ENCODE data around the gene PAWR. TPM values are rescaled to one million over a fixed set of nuclear protein-coding genes. Genes with fewer than 3 reads are reported as not detected.
A peak's percentile ranks its signal among the peaks of the same experiment; 100 is the strongest.

Gene PAWR
- total and polyA plus RNA-seq, 2 of the 13 experiments (the other 11 are each of a cell fraction or from before 2014, with no cell fraction given) = 29.1 to 36.1 TPM

DNA sequence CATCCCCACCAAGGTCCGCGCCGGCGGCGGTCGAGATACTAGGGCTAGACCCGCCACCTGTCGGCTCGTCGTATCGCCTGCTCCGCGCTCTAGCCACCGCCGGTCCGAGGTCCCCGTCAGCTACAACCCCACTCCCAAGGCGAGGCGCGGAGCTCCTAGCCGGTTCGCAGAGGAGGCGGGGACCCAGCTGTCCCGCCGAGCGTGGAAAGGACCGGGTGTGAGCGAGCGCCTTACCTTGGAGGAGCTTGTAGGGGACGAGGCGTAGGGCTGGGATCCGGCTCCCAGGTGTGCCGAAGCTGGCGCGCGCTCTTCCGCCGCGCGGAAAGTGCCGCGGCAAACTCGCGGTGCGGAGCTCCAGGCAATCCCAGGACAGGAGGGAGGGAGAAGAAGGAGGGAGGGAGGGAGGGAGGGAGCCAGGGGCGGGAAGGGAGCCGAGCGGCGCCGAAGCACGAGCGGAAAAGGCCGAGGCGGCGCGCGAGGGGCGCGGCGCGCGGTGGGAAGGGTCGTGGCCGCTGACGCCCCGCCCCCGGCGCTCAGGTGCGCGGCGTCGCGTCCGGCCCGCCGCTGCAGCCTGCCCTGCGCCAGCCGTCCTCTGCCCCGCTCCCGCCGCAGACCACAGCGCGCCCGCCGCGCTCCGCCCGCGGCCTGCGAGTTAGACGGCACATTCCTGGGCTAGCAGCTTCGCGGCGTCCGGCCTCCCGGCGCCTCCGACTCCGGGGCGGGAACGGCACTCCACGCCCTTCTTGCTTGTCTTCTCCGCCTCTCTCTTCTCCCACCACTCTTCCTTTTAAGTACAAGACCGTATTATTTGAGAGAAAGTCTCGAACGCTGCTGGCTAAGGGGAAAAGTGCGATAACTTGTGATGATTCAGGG lies at the start of gene PAWR (continued):
- TF ChIP-seq HNF4G (IDR thresholded peaks at IDR 0.05; ENCODE audit: borderline replicate concordance, low read depth, low read length) = 0 out of 2 replicates have a peak, but pooled peaks have one; percentile 39
- TF ChIP-seq HNF4G (CRISPR knock-in tag; IDR thresholded peaks at IDR 0.05; ENCODE audit: borderline replicate concordance, low read depth) = no peak; the same call in 1 of the 2 replicates
- no peak for TF ChIP-seq ETS1 (CRISPR knock-in tag; IDR thresholded peaks at IDR 0.05)
- TF ChIP-seq ZNF607 (CRISPR knock-in tag; IDR thresholded peaks at IDR 0.05; ENCODE audit: borderline replicate concordance) = 0 out of 2 replicates have a peak, but pooled peaks have one; percentile 5
- peak; percentile 69 for TF ChIP-seq POLR2AphosphoS5 (IDR thresholded peaks at IDR 0.05; ENCODE audit: low read depth, low read length)
- TF ChIP-seq XBP1 (CRISPR knock-in tag; IDR thresholded peaks at IDR 0.05) = no peak
- no peak for TF ChIP-seq XRCC5 (optimal IDR thresholded peaks at IDR 0.05; ENCODE audit: low read length)
- TF ChIP-seq MLXIP (CRISPR knock-in tag; IDR thresholded peaks at IDR 0.05; ENCODE audit: borderline replicate concordance) = 0 out of 2 replicates have a peak, but pooled peaks have one; percentile 39
- no peak for TF ChIP-seq ZNF570 (CRISPR knock-in tag; IDR thresholded peaks at IDR 0.05; ENCODE audit: borderline replicate concordance)
- no peak for TF ChIP-seq ZNF136 (CRISPR knock-in tag; IDR thresholded peaks at IDR 0.05; ENCODE audit: low read depth)
- TF ChIP-seq PAWR (CRISPR knock-in tag; IDR thresholded peaks at IDR 0.05; ENCODE audit: borderline replicate concordance) = no peak
- TF ChIP-seq, protein P1, sequence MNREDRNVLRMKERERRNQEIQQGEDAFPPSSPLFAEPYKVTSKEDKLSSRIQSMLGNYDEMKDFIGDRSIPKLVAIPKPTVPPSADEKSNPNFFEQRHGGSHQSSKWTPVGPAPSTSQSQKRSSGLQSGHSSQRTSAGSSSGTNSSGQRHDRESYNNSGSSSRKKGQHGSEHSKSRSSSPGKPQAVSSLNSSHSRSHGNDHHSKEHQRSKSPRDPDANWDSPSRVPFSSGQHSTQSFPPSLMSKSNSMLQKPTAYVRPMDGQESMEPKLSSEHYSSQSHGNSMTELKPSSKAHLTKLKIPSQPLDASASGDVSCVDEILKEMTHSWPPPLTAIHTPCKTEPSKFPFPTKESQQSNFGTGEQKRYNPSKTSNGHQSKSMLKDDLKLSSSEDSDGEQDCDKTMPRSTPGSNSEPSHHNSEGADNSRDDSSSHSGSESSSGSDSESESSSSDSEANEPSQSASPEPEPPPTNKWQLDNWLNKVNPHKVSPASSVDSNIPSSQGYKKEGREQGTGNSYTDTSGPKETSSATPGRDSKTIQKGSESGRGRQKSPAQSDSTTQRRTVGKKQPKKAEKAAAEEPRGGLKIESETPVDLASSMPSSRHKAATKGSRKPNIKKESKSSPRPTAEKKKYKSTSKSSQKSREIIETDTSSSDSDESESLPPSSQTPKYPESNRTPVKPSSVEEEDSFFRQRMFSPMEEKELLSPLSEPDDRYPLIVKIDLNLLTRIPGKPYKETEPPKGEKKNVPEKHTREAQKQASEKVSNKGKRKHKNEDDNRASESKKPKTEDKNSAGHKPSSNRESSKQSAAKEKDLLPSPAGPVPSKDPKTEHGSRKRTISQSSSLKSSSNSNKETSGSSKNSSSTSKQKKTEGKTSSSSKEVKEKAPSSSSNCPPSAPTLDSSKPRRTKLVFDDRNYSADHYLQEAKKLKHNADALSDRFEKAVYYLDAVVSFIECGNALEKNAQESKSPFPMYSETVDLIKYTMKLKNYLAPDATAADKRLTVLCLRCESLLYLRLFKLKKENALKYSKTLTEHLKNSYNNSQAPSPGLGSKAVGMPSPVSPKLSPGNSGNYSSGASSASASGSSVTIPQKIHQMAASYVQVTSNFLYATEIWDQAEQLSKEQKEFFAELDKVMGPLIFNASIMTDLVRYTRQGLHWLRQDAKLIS (CRISPR knock-in tag; IDR thresholded peaks at IDR 0.05) = no peak
- peak; percentile 56; the same call in 1 of the 2 replicates for TF ChIP-seq DMAP1 (CRISPR knock-in tag; IDR thresholded peaks at IDR 0.05)
- TF ChIP-seq ZNF224 (CRISPR knock-in tag; IDR thresholded peaks at IDR 0.05) = no peak
- TF ChIP-seq ZFP90 (CRISPR knock-in tag; IDR thresholded peaks at IDR 0.05; ENCODE audit: borderline replicate concordance) = no peak
- TF ChIP-seq MTA1 (CRISPR knock-in tag; IDR thresholded peaks at IDR 0.05; ENCODE audit: borderline replicate concordance) = 0 out of 2 replicates have a peak, but pooled peaks have one; percentile 35
- peak; percentile 16; the same call in 1 of the 2 replicates for TF ChIP-seq THAP11 (CRISPR knock-in tag; IDR thresholded peaks at IDR 0.05)
- TF ChIP-seq HBP1 (CRISPR knock-in tag; IDR thresholded peaks at IDR 0.05; ENCODE audit: low read depth) = peak; percentile 35; the same call in 1 of the 2 replicates
- no peak for TF ChIP-seq ZNF543 (CRISPR knock-in tag; IDR thresholded peaks at IDR 0.05)
